Activated naive CD8-positive, alpha-beta T cell treated with anti-CD3 and anti-CD28 coated beads, Interleukin-2, amount 50 U/mL, for 24 hours (primary cell): ENCODE results near the gene SOAT2.
A peak's percentile ranks its signal among the peaks of the same experiment; 100 is the strongest.
"Not testable (repeated sequence)": the region's sequence is repeated elsewhere in the genome, so short reads cannot be mapped to it uniquely, and the experiment has no call there.

Experiments
- ATAC-seq: fragments of 150-1000 bp; cut with Tn5 transposase; one replicate; pipeline ENCODE4 v1.10.0; 2021
- DNase-seq: peaks from one replicate; pipeline ENCODE4 v3.0.0; 2021
- H3K27ac Mint-ChIP-seq: one replicate; pipeline ENCODE4 v1.8.0; 2021; ENCODE audit warnings: mild to moderate bottlenecking, mixed read lengths
- H3K27me3 Mint-ChIP-seq: one replicate; pipeline ENCODE4 v1.8.0; 2021; ENCODE audit warnings: mixed read lengths
- H3K36me3 Mint-ChIP-seq: one replicate; pipeline ENCODE4 v1.8.0; 2021; ENCODE audit warnings: low read depth, mixed read lengths
- H3K4me1 Mint-ChIP-seq: one replicate; pipeline ENCODE4 v1.8.0; 2021; ENCODE audit warnings: mixed read lengths
- H3K4me3 Mint-ChIP-seq: one replicate; pipeline ENCODE4 v1.8.0; 2021; ENCODE audit warnings: mild to moderate bottlenecking, moderate library complexity, mixed read lengths
- H3K9me3 Mint-ChIP-seq: one replicate; pipeline ENCODE4 v1.8.0; 2021; ENCODE audit warnings: mixed read lengths

Gene SOAT2

GRCh38 chr12:53101931-53102781, 1.1 kb upstream of the SOAT2 start:
- no peak overlapping the region for H3K4me3 Mint-ChIP-seq

GRCh38 chr12:53103860-53104305, 597 bp downstream of the SOAT2 start:
- no peak for ATAC-seq
- H3K36me3 Mint-ChIP-seq: no peaks in the 10 kb centered on the region
- H3K27me3 Mint-ChIP-seq: no peaks in the 10 kb centered on the region
- H3K4me3 Mint-ChIP-seq: no peak overlapping the region
- peak overlapping the region; percentile 42 for H3K27ac Mint-ChIP-seq
- H3K9me3 Mint-ChIP-seq: no peaks in the 10 kb centered on the region
- no peak for DNase-seq
- peaks cover 36% of the 10 kb centered on the region for H3K4me1 Mint-ChIP-seq

More at GRCh38 chr12:53101931-53102781, 1.1 kb upstream of the SOAT2 start:
- peaks cover 48% of the 10 kb centered on the region for H3K4me1 Mint-ChIP-seq
- ATAC-seq: no peak
- DNase-seq: no peak
- H3K9me3 Mint-ChIP-seq: no peaks in the 10 kb centered on the region
- no peaks in the 10 kb centered on the region for H3K36me3 Mint-ChIP-seq
- H3K27ac Mint-ChIP-seq: peak overlapping the region; percentile 90
- peaks cover under 1% of the 10 kb centered on the region for H3K27me3 Mint-ChIP-seq

GRCh38 chr12:53105256-53105655, 2.0 kb downstream of the SOAT2 start:
- Mint-ChIP-seq H3K4me1 (peaks cover 30% of the 10 kb centered on the region), H3K9me3 (no peaks in the 10 kb centered on the region), H3K36me3 (no peaks in the 10 kb centered on the region), H3K27me3 (no peaks in the 10 kb centered on the region), H3K27ac (no peak overlapping the region), H3K4me3 (no peak overlapping the region)
- ATAC-seq (no peak), DNase-seq (no peak)

- no peak overlapping the region for H3K27ac Mint-ChIP-seq
- H3K4me3 Mint-ChIP-seq: no peak overlapping the region
- DNase-seq: no peak
- H3K9me3 Mint-ChIP-seq: no peaks in the 10 kb centered on the region
- H3K36me3 Mint-ChIP-seq: no peaks in the 10 kb centered on the region
- no peak for ATAC-seq
- peaks cover 27% of the 10 kb centered on the region for H3K4me1 Mint-ChIP-seq
- no peaks in the 10 kb centered on the region for H3K27me3 Mint-ChIP-seq
These were observed 2.6 kb downstream of the SOAT2 start for GRCh38 chr12:53105712-53106439.

- Mint-ChIP-seq H3K9me3 (no peaks in the 10 kb centered on the region), H3K4me1 (peaks cover 21% of the 10 kb centered on the region), H3K36me3 (no peaks in the 10 kb centered on the region), H3K4me3 (no peak overlapping the region), H3K27me3 (no peaks in the 10 kb centered on the region), H3K27ac (no peak overlapping the region)
- DNase-seq: no peak
- no peak for ATAC-seq
These were observed 3.8 kb downstream of the SOAT2 start for GRCh38 chr12:53107122-53107521.

- not testable (repeated sequence) for H3K4me3 Mint-ChIP-seq, H3K27ac Mint-ChIP-seq, H3K9me3 Mint-ChIP-seq, H3K36me3 Mint-ChIP-seq, ATAC-seq, DNase-seq, H3K4me1 Mint-ChIP-seq, H3K27me3 Mint-ChIP-seq
These were observed 9.1 kb downstream of the SOAT2 start for GRCh38 chr12:53112431-53112830.

GRCh38 chr12:53113136-53113705, 9.9 kb downstream of the SOAT2 start:
- no peaks in the 10 kb centered on the region for H3K27me3 Mint-ChIP-seq
- no peak overlapping the region for H3K4me3 Mint-ChIP-seq
- no peaks in the 10 kb centered on the region for H3K4me1 Mint-ChIP-seq
- no peaks in the 10 kb centered on the region for H3K36me3 Mint-ChIP-seq
- H3K9me3 Mint-ChIP-seq: no peaks in the 10 kb centered on the region
- ATAC-seq (no peak), DNase-seq (no peak)
- no peak overlapping the region for H3K27ac Mint-ChIP-seq

GRCh38 chr12:53113951-53114350, 10.7 kb downstream of the SOAT2 start:
- Mint-ChIP-seq H3K36me3 (no peaks in the 10 kb centered on the region), H3K27me3 (no peaks in the 10 kb centered on the region), H3K4me1 (no peaks in the 10 kb centered on the region), H3K9me3 (no peaks in the 10 kb centered on the region), H3K27ac (no peak overlapping the region), H3K4me3 (no peak overlapping the region)
- no peak for ATAC-seq
- no peak for DNase-seq

GRCh38 chr12:53115112-53115890, 12.0 kb downstream of the SOAT2 start:
- DNase-seq (no peak), ATAC-seq (no peak)
- no peaks in the 10 kb centered on the region for H3K36me3 Mint-ChIP-seq
- no peaks in the 10 kb centered on the region for H3K27me3 Mint-ChIP-seq
- H3K4me1 Mint-ChIP-seq: no peaks in the 10 kb centered on the region
- no peak overlapping the region for H3K4me3 Mint-ChIP-seq
- no peak overlapping the region for H3K27ac Mint-ChIP-seq
- H3K9me3 Mint-ChIP-seq: no peaks in the 10 kb centered on the region

GRCh38 chr12:53115891-53116648, 12.8 kb downstream of the SOAT2 start:
- DNase-seq: no peak
- H3K36me3 Mint-ChIP-seq: no peaks in the 10 kb centered on the region
- no peak overlapping the region for H3K27ac Mint-ChIP-seq
- H3K4me3 Mint-ChIP-seq: no peak overlapping the region
- no peak for ATAC-seq
- no peaks in the 10 kb centered on the region for H3K4me1 Mint-ChIP-seq
- no peaks in the 10 kb centered on the region for H3K9me3 Mint-ChIP-seq
- H3K27me3 Mint-ChIP-seq: no peaks in the 10 kb centered on the region

GRCh38 chr12:53118751-53119300, 15.5 kb downstream of the SOAT2 start:
- ATAC-seq (no peak), DNase-seq (no peak)
- H3K9me3 Mint-ChIP-seq: no peaks in the 10 kb centered on the region
- no peak overlapping the region for H3K27ac Mint-ChIP-seq
- H3K4me3 Mint-ChIP-seq: no peak overlapping the region
- no peaks in the 10 kb centered on the region for H3K27me3 Mint-ChIP-seq
- no peaks in the 10 kb centered on the region for H3K36me3 Mint-ChIP-seq
- H3K4me1 Mint-ChIP-seq: no peaks in the 10 kb centered on the region

GRCh38 chr12:53120685-53121525, 17.6 kb downstream of the SOAT2 start:
- H3K4me3 Mint-ChIP-seq: no peak overlapping the region

GRCh38 chr12:53122961-53123468, 19.7 kb downstream of the SOAT2 start:
- Mint-ChIP-seq H3K4me1 (no peaks in the 10 kb centered on the region), H3K27ac (no peak overlapping the region), H3K4me3 (no peak overlapping the region), H3K9me3 (no peaks in the 10 kb centered on the region), H3K36me3 (no peaks in the 10 kb centered on the region), H3K27me3 (no peaks in the 10 kb centered on the region)
- ATAC-seq: no peak
- DNase-seq: no peak

More at GRCh38 chr12:53120685-53121525, 17.6 kb downstream of the SOAT2 start:
- H3K36me3 Mint-ChIP-seq: no peaks in the 10 kb centered on the region
- H3K27ac Mint-ChIP-seq: no peak overlapping the region
- DNase-seq: no peak
- ATAC-seq: no peak
- H3K27me3 Mint-ChIP-seq: no peaks in the 10 kb centered on the region
- no peaks in the 10 kb centered on the region for H3K9me3 Mint-ChIP-seq
- no peaks in the 10 kb centered on the region for H3K4me1 Mint-ChIP-seq
